GM12874 (cell line): Measurements from ENCODE around the gene RSL1D1.

Experiments
- TF ChIP-seq, protein P1 (sequence below): IDR thresholded peaks from 2 replicates; pipeline ENCODE4 v1.5.1; 2011; ENCODE audit warnings: low read depth, mild to moderate bottlenecking, control low read depth, low read length, moderate library complexity; ENCODE audit not compliant: insufficient read depth

RSL1D1 gene

GRCh38 chr16:11851294-11852091 lies at the start of gene RSL1D1:
RSL1D1 (minus strand) TSS chr16:11851542; CDS start chr16:11851512, 30 bp downstream.
- TF ChIP-seq, protein P1, sequence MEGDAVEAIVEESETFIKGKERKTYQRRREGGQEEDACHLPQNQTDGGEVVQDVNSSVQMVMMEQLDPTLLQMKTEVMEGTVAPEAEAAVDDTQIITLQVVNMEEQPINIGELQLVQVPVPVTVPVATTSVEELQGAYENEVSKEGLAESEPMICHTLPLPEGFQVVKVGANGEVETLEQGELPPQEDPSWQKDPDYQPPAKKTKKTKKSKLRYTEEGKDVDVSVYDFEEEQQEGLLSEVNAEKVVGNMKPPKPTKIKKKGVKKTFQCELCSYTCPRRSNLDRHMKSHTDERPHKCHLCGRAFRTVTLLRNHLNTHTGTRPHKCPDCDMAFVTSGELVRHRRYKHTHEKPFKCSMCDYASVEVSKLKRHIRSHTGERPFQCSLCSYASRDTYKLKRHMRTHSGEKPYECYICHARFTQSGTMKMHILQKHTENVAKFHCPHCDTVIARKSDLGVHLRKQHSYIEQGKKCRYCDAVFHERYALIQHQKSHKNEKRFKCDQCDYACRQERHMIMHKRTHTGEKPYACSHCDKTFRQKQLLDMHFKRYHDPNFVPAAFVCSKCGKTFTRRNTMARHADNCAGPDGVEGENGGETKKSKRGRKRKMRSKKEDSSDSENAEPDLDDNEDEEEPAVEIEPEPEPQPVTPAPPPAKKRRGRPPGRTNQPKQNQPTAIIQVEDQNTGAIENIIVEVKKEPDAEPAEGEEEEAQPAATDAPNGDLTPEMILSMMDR, result no peak

DNA sequence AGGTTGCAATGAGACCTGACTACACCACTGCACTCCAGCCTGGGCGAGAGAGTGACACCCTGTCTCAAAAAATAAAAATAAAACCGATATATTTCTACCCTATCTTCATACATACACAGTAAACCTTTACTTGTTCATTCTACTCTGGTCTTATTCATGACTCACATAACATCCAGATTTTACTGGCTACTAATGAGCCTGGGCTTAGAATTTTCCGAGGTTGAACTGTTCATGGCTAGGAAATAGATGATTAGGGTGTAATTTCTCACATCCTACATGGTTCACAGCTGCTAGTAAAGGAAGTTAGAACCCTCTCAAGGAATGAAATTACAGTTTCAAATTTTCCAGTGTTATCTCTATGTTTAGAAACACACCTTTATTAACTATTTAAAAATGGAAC lies 49.7 kb upstream of the RSL1D1 start:
- TF ChIP-seq, protein P1, result no peak

- TF ChIP-seq, protein P1, result no peak
Observed at GRCh38 chr16:11896486-11897176, 45.3 kb upstream of the RSL1D1 start.

DNA sequence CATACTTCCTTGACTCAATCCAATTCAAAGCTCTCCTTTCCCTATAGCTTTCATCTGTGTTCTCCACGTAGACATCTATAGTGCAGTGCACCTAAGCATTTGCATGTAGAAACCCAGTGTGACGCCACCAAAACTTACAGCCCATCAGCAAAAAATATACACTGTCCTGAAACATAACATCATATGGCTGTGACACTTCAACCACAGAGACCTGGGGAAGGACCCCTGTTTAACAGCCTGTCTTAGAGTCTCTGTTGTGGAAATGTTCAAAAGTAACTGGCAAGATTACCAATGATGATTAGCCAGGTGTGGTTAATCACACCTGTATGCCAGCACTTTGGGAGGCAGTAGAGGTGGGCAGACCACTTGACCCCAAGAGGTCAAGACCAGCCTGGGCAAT lies 42.2 kb upstream of the RSL1D1 start:
- TF ChIP-seq, protein P1, result no peak

- TF ChIP-seq, protein P1, result no peak
Observed at GRCh38 chr16:11892761-11893160, 41.4 kb upstream of the RSL1D1 start.

GRCh38 chr16:11890231-11890965 lies 39.1 kb upstream of the RSL1D1 start:
- TF ChIP-seq, protein P1, result no peak

GRCh38 chr16:11886881-11887280 lies 35.5 kb upstream of the RSL1D1 start:
- TF ChIP-seq, protein P1, result no peak
